Left colon (tissue), 2 donors: Measurements from ENCODE around the gene GALNT9. TPM values are rescaled to one million over a fixed set of nuclear protein-coding genes. Genes with fewer than 3 reads are reported as not detected.

Source experiments
- ATAC-seq: fragments of 200-7000 bp; cut with Tn5 transposase; one replicate; pipeline ENCODE4 v1.9.1; 2020; ENCODE audit warnings: mild to moderate bottlenecking, moderate library complexity
- DNase-seq, 2 donors: peaks; one replicate each; pipeline ENCODE4 v3.0.0-alpha.2; 2020
- intact Hi-C, 2 donors: fragments of 100-400 bp; cut with DNase I in 1 of 2; cut with micrococcal nuclease in 1 of 2; formaldehyde crosslinking; loops; one replicate each; pipeline versions ENCODE4 v1.11.2 to v1.14.0; 2022; cut with DNase I, micrococcal nuclease
- total RNA-seq, 2 donors: library from RNA; stranded (reverse); fragmentation: NEBNext Ultra II Directional; extraction: Animal tissue kit (Norgen Biotek cat#: 25700); gene quantifications; one replicate each; pipeline ENCODE4 v1.2.1, GENCODE V29; 2021
- donor health status: DM: no; HTN: no; CAD: no.
- donor health status: DM: yes; HTN: yes; CAD: no.

The GALNT9 gene
- total RNA-seq, 2 donors from 2014 or later, result 0.39 TPM; not detected in 1

- no peak for ATAC-seq
- no peak for DNase-seq
- intact Hi-C loops, result no loop called here
Observed at GRCh38 chr12:132216354-132216987, 112.9 kb downstream of the GALNT9 start.

GRCh38 chr12:132215299-132215989 is 113.9 kb downstream of the GALNT9 start:
- intact Hi-C loops, result no loop called here
- DNase-seq (no peak), ATAC-seq (no peak)

GRCh38 chr12:132214891-132215290 is 114.5 kb downstream of the GALNT9 start:
- ATAC-seq (no peak), DNase-seq (no peak)
- intact Hi-C loops, result no loop called here

- DNase-seq (no peak), ATAC-seq (no peak)
- intact Hi-C loops, result no loop called here
Observed at GRCh38 chr12:132214161-132214476, 115.3 kb downstream of the GALNT9 start.

- intact Hi-C loops, result no loop called here
- DNase-seq (no peak), ATAC-seq (no peak)
Observed at GRCh38 chr12:132213359-132214160, 115.8 kb downstream of the GALNT9 start.

DNA sequence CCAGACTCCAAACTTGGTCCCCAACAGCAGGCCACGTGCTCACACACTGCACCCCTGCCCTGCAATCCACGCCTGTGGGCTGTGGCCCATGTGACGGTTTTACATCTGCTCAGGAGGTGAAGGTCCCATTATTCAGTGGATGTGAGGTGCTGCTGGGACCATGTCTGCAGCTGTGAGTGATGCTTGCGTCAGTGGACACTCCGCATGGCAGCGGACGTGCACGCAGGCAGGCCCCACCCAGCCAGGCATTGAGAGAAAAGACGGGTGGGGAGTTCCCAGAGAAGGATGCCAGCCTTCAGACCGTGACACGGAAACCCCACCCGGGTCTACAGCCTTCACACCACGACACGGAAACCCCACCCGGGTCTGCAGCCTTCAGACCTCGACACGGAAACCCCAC is 117.6 kb downstream of the GALNT9 start:
- no peak for DNase-seq
- intact Hi-C loops, result no loop called here
- no peak for ATAC-seq

- ATAC-seq, result no peak
- DNase-seq, result no peak
- intact Hi-C loops, result no loop called here
Observed at GRCh38 chr12:132211326-132211725, 118.1 kb downstream of the GALNT9 start.

GRCh38 chr12:132210223-132211055 is 119.0 kb downstream of the GALNT9 start:
- DNase-seq (no peak), ATAC-seq (no peak)
- intact Hi-C loops, result no loop called here

GRCh38 chr12:132209619-132210222 is 119.7 kb downstream of the GALNT9 start:
- intact Hi-C loops, result no loop called here
- DNase-seq, result no peak
- no peak for ATAC-seq

- ATAC-seq (no peak), DNase-seq (no peak)
- intact Hi-C loops, result no loop called here
Observed at GRCh38 chr12:132208153-132208823, 121.1 kb downstream of the GALNT9 start.

- intact Hi-C loops, result no loop called here
- ATAC-seq (no peak), DNase-seq (no peak)
Observed at GRCh38 chr12:132207083-132207775, 122.2 kb downstream of the GALNT9 start.

- ATAC-seq, result no peak
- DNase-seq, result no peak
- intact Hi-C loops, result no loop called here
Observed at GRCh38 chr12:132206046-132206434, 123.3 kb downstream of the GALNT9 start.

DNA sequence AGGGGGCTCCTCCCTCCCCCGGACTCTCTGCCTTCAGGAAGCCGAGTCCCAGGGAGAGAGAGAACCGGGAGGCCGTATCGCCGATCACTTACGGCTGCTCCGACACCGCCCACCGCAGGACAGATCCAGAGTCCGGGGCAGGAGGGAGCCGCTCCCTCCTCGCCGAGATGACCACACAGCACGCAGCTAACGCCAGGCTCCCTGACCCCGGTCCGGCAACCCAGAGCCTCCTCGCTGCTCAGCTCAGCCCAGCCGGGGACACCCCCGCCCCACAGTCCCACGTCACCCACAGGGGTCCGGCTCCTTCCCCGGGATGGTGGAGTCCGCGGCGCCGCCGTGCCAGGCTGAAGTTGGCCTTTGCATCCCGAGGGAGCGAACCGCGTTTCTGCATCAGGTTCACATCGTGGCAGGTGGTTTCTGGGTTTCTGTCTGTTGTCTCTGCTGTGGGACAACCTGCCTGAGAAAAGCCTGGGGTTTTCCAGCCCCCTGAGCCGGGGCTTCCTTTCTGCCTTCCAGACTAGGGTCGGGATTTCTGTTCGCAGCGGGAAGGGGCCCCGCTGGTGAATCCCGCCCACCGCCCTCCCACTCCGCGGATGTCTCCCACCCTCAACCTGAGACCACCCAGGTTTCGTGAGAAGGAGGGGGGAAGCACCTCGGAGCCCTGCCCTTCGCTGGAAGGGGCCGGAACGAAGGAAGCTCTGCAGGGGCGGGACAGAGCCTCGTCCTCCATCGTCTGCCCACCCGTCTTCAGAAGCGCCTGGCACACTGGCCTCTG is 123.9 kb downstream of the GALNT9 start:
- ATAC-seq (no peak), DNase-seq (no peak)
- intact Hi-C loops, result no loop called here

GRCh38 chr12:132204793-132205270 is 124.6 kb downstream of the GALNT9 start:
- DNase-seq (no peak), ATAC-seq (no peak)
- intact Hi-C loops, result no loop called here

DNA sequence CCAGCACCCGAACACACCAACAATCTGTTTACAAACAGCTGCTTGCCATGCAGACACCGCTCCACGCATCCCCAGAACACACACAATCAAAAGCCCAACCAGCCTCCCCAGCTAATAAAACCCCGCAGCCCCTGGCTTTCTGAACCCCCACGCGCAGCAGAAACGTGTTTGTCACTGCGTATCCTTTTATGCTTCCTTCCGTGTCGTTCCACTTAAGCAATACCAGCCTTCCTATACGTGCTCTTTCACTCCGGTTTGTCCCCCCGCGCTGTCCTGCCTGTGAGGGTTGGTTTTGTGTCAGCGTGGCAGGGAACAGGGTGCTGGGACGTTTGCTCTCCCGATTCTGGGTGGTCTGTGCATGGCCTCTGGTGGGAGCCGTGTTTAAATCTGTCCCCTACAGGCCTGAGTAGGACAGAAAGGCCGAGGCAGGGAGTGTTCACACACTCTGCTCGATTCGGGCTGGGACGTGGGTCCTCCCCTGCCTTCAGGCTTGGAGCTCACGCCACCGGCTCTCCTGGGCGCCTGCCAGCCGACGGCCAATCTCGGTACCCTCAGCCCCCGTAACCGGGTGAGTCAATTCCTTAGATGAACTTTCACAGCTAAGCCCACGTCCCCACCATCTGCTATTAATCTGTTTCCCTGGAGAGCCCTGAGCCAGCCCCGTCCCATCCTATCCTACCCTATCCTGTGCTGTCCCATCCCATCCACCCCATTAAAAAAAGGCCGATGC is 125.2 kb downstream of the GALNT9 start:
- intact Hi-C loops, result no loop called here
- ATAC-seq (no peak), DNase-seq (no peak)

GRCh38 chr12:132202929-132203721 is 126.3 kb downstream of the GALNT9 start:
- intact Hi-C loops, result no loop called here
- no peak for DNase-seq
- ATAC-seq, result no peak
